ENCODE measurements around the gene DHDH. TPM values are rescaled to one million over a fixed set of nuclear protein-coding genes. Genes with fewer than 3 reads are reported as not detected.
A peak's percentile ranks its signal among the peaks of the same experiment; 100 is the strongest.

DHDH gene
- total RNA-seq, 6 experiments from 2014 or later = 0.29 TPM; not detected in 5

DNA sequence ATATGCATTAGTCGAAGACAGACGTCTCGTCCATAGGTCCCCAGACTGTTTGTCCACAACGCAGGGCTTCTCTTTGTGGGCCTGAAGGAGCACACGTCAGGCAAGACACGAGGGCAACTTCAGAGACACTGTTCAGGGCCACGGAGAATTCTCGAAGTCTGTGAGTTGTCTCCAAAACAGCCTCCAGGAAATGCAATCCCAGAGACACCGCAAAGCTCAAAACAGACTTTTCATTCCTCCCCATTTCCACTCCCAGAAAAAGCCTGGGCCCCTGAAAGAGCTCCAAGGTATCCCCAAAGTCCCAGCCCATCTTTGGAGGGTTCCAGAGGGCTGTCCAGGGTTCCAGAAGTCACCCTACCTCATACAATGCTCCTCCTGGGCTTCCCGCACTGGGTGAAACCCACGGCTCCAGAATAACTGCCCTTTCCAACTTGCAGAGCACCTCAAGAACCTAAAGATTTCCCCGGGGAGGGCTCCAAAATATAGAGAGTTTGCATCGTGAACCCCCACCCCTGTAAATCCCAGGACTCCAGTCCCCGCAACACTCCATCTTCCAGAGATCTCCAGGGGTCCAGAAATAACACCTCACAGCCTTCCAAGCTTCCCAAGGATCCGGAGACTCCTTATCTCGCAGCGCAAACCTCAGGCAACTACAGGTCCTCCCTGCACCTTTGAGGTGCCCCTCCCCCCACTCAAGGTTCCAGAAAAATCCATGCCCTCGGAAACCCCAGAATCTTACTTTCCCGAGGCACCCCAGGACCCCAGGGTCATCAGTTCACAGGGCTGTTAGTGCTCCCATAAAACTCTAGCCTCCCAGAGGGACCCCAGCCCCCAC lies 30.9 kb downstream of the DHDH start:
- intact Hi-C loops (cut with DNase I) = loop anchor here in 1 of 2 donors (10.0 kb wide), 1 partner anchor 60 kb away; the partner anchor contains the start of gene NUCB1
- Histone ChIP-seq H3K36me3 (peaks cover 0 to 18% (median 1%) of the 10 kb centered on the region in 4 donors), H3K4me1 (peaks cover 0 to 26% (median 0%) of the 10 kb centered on the region in 4 donors)

GRCh38 chr19:48965040-48965805 lies 31.7 kb downstream of the DHDH start, which contains the start of gene FTL:
Gene FTL, plus strand, starts transcription at chr19:48965309. Its CDS starts 199 bp downstream, at chr19:48965508.
- peak; percentile 100 for TF ChIP-seq POLR2A (IDR thresholded peaks at IDR 0.05)
- TF ChIP-seq CTCF (IDR thresholded peaks at IDR 0.05) = no peak

More for the DNA sequence above, 30.9 kb downstream of the DHDH start:
- peak overlapping the region; percentile 97 to 99 (median 98) for H3K27ac ChIP-seq
- DNase-seq (peak in 2 of 3 donors; percentile 72 to 80), ATAC-seq (peak in 2 of 4 donors; percentile 2 to 4)
- H3K4me3 ChIP-seq = peak overlapping the region; percentile 32 to 97 (median 87)
- WGBS (ENCODE audit: insufficient coverage, low coverage, low lambda C conversion rate, missing lambda C conversion rate) = 3% methylated on average over 17 of the region's 19 CpGs
- no peaks in the 10 kb centered on the region for H3K27me3 ChIP-seq
- no peaks in the 10 kb centered on the region for H3K9me3 ChIP-seq
- no peak for TF ChIP-seq POLR2A (IDR thresholded peaks at IDR 0.05)
- TF ChIP-seq CTCF (IDR thresholded peaks at IDR 0.05) = no peak

GRCh38 chr19:48965806-48966540 lies 32.5 kb downstream of the DHDH start:
- TF ChIP-seq POLR2A (IDR thresholded peaks at IDR 0.05) (no peak), CTCF (IDR thresholded peaks at IDR 0.05) (no peak)
- intact Hi-C loops (cut with DNase I) = loop anchor here in 1 of 2 donors (10.0 kb wide), 1 partner anchor 61 kb away; the partner anchor contains the start of gene NUCB1
- DNase-seq (peak; percentile 78 to 85 (median 82)), ATAC-seq (peak; percentile 2 to 24 (median 10))
- H3K9me3 ChIP-seq = no peaks in the 10 kb centered on the region
- H3K36me3 ChIP-seq = peaks cover 0 to 26% (median 1%) of the 10 kb centered on the region in 4 donors
- peak overlapping the region; percentile 84 to 97 (median 87) for H3K4me3 ChIP-seq
- H3K27me3 ChIP-seq = no peaks in the 10 kb centered on the region
- peak overlapping the region; percentile 93 to 99 (median 97) for H3K27ac ChIP-seq
- peaks cover 0 to 21% (median 0%) of the 10 kb centered on the region in 4 donors for H3K4me1 ChIP-seq
- 10% methylated on average over 14 of the region's 36 CpGs for WGBS (ENCODE audit: insufficient coverage, low coverage, low lambda C conversion rate, missing lambda C conversion rate)

More at GRCh38 chr19:48965040-48965805, 31.7 kb downstream of the DHDH start, which contains the start of gene FTL:
- 0% methylated on average over 27 of the region's 52 CpGs for WGBS (ENCODE audit: insufficient coverage, low coverage, low lambda C conversion rate, missing lambda C conversion rate)
- Histone ChIP-seq H3K4me3 (peak within 1 kb of the TSS; percentile 84 to 97 (median 87)), H3K4me1 (peaks cover 0 to 27% (median 0%) of the 10 kb centered on the region in 4 donors), H3K36me3 (peaks cover 0 to 21% (median 1%) of the 10 kb centered on the region in 4 donors), H3K27ac (peak within 1 kb of the TSS; percentile 97 to 99 (median 98)), H3K27me3 (no peaks in the 10 kb centered on the region), H3K9me3 (no peaks in the 10 kb centered on the region)
- ATAC-seq (peak; percentile 59 to 81 (median 69)), DNase-seq (peak; percentile 99)
- intact Hi-C loops (cut with DNase I) = loop anchor here in 1 of 2 donors (10.0 kb wide), 1 partner anchor 60 kb away; the partner anchor contains the start of gene NUCB1
